Ovary (tissue), 3 donors: ENCODE data around the gene PDXDC1.
"Not testable (repeated sequence)": the region's sequence is repeated elsewhere in the genome, so short reads cannot be mapped to it uniquely, and the experiment has no call there.

Experiments used
- EP300 ChIP-seq: sonication (generic); formaldehyde crosslinking; IDR thresholded peaks from one replicate; pipeline ENCODE4 v1.6.1; 2017; ENCODE audit warnings: antibody characterized with exemption
- POLR2A ChIP-seq: fragments of 450-650 bp; IDR thresholded peaks from one replicate; pipeline ENCODE4 v1.6.1; 2017; ENCODE audit warnings: antibody characterized with exemption, mild to moderate bottlenecking, moderate library complexity
- TF ChIP-seq, protein P1 (sequence below), 3 donors: fragments of 450-650 bp in 2 of 3; fragments of 200-600 bp in 1 of 3; IDR thresholded peaks; one replicate each; pipeline versions ENCODE4 v1.5.1 to v1.8.0; 2016 to 2022; ENCODE audit warnings: antibody characterized with exemption in 3 of 3, mild to moderate bottlenecking in 1 of 3
- donor health status: DM: no; HTN: no; CAD: no.

- not testable (repeated sequence) for TF ChIP-seq POLR2A, EP300
- TF ChIP-seq, protein P1, sequence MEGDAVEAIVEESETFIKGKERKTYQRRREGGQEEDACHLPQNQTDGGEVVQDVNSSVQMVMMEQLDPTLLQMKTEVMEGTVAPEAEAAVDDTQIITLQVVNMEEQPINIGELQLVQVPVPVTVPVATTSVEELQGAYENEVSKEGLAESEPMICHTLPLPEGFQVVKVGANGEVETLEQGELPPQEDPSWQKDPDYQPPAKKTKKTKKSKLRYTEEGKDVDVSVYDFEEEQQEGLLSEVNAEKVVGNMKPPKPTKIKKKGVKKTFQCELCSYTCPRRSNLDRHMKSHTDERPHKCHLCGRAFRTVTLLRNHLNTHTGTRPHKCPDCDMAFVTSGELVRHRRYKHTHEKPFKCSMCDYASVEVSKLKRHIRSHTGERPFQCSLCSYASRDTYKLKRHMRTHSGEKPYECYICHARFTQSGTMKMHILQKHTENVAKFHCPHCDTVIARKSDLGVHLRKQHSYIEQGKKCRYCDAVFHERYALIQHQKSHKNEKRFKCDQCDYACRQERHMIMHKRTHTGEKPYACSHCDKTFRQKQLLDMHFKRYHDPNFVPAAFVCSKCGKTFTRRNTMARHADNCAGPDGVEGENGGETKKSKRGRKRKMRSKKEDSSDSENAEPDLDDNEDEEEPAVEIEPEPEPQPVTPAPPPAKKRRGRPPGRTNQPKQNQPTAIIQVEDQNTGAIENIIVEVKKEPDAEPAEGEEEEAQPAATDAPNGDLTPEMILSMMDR (IDR thresholded peaks at IDR 0.05), result not testable (repeated sequence)
Measured at GRCh38 chr16:14978908-14979307, 4.1 kb downstream of the PDXDC1 start.
